ENCODE data around the gene ZNF740. TPM values are rescaled to one million over a fixed set of nuclear protein-coding genes. Genes with fewer than 3 reads are reported as not detected.

The ZNF740 gene, protein sequence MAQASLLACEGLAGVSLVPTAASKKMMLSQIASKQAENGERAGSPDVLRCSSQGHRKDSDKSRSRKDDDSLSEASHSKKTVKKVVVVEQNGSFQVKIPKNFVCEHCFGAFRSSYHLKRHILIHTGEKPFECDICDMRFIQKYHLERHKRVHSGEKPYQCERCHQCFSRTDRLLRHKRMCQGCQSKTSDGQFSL
- total RNA-seq: 13.2 and 23.2 TPM in 2 replicates
- polyA plus RNA-seq: 4.4 and 4.6 TPM in 2 replicates

GRCh38 chr12:53180220-53180930 is at the start of gene ZNF740, which contains the start of gene CSAD:
ZNF740 (plus strand) TSS chr12:53180722; CDS start chr12:53181984, 1,262 bp downstream.
CSAD (minus strand) TSS chr12:53180925; CDS start chr12:53173470, 7,455 bp downstream.
- H2AFZ ChIP-seq: peak within 1 kb of the TSS; percentile 61
- no peaks in the 10 kb centered on the region for H3K9me3 ChIP-seq (ENCODE audit: low read depth)
- peak within 1 kb of the TSS; percentile 33 for H3K4me3 ChIP-seq
- no peaks in the 10 kb centered on the region for H3K9me2 ChIP-seq (replicated peaks; ENCODE audit: insufficient read depth)
- peaks cover 63% of the 10 kb centered on the region for H3K79me2 ChIP-seq
- peak within 1 kb of the TSS; percentile 94 for H3K27ac ChIP-seq
- H3K27me3 ChIP-seq: no peaks in the 10 kb centered on the region
- H3K4me2 ChIP-seq: peak within 1 kb of the TSS; percentile 89
- H4K20me1 ChIP-seq (ENCODE audit: insufficient read depth, poor library complexity, severe bottlenecking): peaks cover 6% of the 10 kb centered on the region
- peaks cover 35% of the 10 kb centered on the region for H3K4me1 ChIP-seq (ENCODE audit: insufficient read depth)
- WGBS (ENCODE audit: low lambda C conversion rate, missing lambda C conversion rate): 2% methylated on average over 45 of the region's 70 CpGs
- DNase-seq (ENCODE audit: low spot score): peak; percentile 99
- TF ChIP-seq, protein P1, sequence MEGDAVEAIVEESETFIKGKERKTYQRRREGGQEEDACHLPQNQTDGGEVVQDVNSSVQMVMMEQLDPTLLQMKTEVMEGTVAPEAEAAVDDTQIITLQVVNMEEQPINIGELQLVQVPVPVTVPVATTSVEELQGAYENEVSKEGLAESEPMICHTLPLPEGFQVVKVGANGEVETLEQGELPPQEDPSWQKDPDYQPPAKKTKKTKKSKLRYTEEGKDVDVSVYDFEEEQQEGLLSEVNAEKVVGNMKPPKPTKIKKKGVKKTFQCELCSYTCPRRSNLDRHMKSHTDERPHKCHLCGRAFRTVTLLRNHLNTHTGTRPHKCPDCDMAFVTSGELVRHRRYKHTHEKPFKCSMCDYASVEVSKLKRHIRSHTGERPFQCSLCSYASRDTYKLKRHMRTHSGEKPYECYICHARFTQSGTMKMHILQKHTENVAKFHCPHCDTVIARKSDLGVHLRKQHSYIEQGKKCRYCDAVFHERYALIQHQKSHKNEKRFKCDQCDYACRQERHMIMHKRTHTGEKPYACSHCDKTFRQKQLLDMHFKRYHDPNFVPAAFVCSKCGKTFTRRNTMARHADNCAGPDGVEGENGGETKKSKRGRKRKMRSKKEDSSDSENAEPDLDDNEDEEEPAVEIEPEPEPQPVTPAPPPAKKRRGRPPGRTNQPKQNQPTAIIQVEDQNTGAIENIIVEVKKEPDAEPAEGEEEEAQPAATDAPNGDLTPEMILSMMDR (IDR thresholded peaks at IDR 0.05; ENCODE audit: poor library complexity): no peak
- no peak for TF ChIP-seq EZH2phosphoT487 (IDR thresholded peaks at IDR 0.05; ENCODE audit: low read depth, severe bottlenecking, unreplicated experiment)
- TF ChIP-seq EZH2 (IDR thresholded peaks at IDR 0.05; ENCODE audit: borderline replicate concordance): no peak
- no peaks in the 10 kb centered on the region for H3K36me3 ChIP-seq (replicated peaks; ENCODE audit: insufficient read depth, low read depth)

DNA sequence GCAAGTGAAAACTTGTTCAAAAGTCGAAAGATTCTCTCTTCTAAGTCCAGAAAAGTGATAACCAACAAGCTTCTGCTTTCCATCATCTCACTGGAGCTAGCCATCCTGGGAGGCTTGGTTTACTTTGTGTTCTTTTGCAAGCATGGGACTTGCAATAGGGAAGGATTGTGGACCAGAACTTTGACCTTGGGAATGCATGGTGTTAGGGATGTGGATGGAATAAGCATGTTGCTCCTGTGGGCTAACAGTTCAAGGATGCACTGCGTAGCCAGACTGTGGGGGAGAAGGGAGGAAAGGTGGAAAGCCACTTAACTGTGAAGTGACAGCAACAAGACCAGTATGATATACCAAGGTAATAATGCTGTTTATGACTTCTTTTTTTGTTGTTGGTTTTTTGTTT is 48.7 kb upstream of the ZNF740 start:
- WGBS (ENCODE audit: low lambda C conversion rate, missing lambda C conversion rate): 64% methylated on average over 2 of the region's 2 CpGs
- H3K4me2 ChIP-seq: no peak overlapping the region
- TF ChIP-seq, protein P1 (IDR thresholded peaks at IDR 0.05; ENCODE audit: poor library complexity): no peak

GRCh38 chr12:53133722-53134121 is 46.8 kb upstream of the ZNF740 start:
- H3K4me3 ChIP-seq: no peak overlapping the region
- no peak overlapping the region for H3K27ac ChIP-seq
- TF ChIP-seq EZH2phosphoT487 (IDR thresholded peaks at IDR 0.05; ENCODE audit: low read depth, severe bottlenecking, unreplicated experiment) (no peak), EZH2 (IDR thresholded peaks at IDR 0.05; ENCODE audit: borderline replicate concordance) (no peak)
- TF ChIP-seq, protein P1 (IDR thresholded peaks at IDR 0.05; ENCODE audit: poor library complexity): no peak
- H3K36me3 ChIP-seq (replicated peaks; ENCODE audit: insufficient read depth, low read depth): no peaks in the 10 kb centered on the region
- H3K4me2 ChIP-seq: no peak overlapping the region
- no peaks in the 10 kb centered on the region for H3K4me1 ChIP-seq (ENCODE audit: insufficient read depth)
- DNase-seq (ENCODE audit: low spot score): no peak
- 91% methylated on average over 3 of the region's 3 CpGs for WGBS (ENCODE audit: low lambda C conversion rate, missing lambda C conversion rate)
- no peaks in the 10 kb centered on the region for H4K20me1 ChIP-seq (ENCODE audit: insufficient read depth, poor library complexity, severe bottlenecking)
- no peaks in the 10 kb centered on the region for H3K9me3 ChIP-seq (ENCODE audit: low read depth)
- H3K27me3 ChIP-seq: no peaks in the 10 kb centered on the region
- H3K9me2 ChIP-seq (replicated peaks; ENCODE audit: insufficient read depth): no peaks in the 10 kb centered on the region
- H2AFZ ChIP-seq: no peak overlapping the region
- no peaks in the 10 kb centered on the region for H3K79me2 ChIP-seq

More for the DNA sequence above, 48.7 kb upstream of the ZNF740 start:
- H3K79me2 ChIP-seq: no peaks in the 10 kb centered on the region
- no peaks in the 10 kb centered on the region for H4K20me1 ChIP-seq (ENCODE audit: insufficient read depth, poor library complexity, severe bottlenecking)
- H3K9me2 ChIP-seq (replicated peaks; ENCODE audit: insufficient read depth): no peaks in the 10 kb centered on the region
- H3K9me3 ChIP-seq (ENCODE audit: low read depth): no peaks in the 10 kb centered on the region
- H3K4me3 ChIP-seq: no peak overlapping the region
- H2AFZ ChIP-seq: no peak overlapping the region
- no peaks in the 10 kb centered on the region for H3K27me3 ChIP-seq
- H3K27ac ChIP-seq: no peak overlapping the region
- no peaks in the 10 kb centered on the region for H3K4me1 ChIP-seq (ENCODE audit: insufficient read depth)
- no peaks in the 10 kb centered on the region for H3K36me3 ChIP-seq (replicated peaks; ENCODE audit: insufficient read depth, low read depth)
- no peak for DNase-seq (ENCODE audit: low spot score)

Data from hepatocyte (in vitro differentiated cells).